GM12865 (cell line): ENCODE results near the gene SHPK.

Experiments
- DNase-seq: peaks from one replicate; pipeline ENCODE4 v3.0.0; 2010; ENCODE audit warnings: low read depth
- H3K4me3 ChIP-seq: 2 replicates; pipeline ENCODE4 v1.5.1; 2011; ENCODE audit warnings: mild to moderate bottlenecking, low read depth, low read length, control low read depth
- TF ChIP-seq, protein P1 (sequence below): IDR thresholded peaks from 2 replicates; pipeline ENCODE4 v1.5.1; 2011; ENCODE audit warnings: low read length, control low read depth, low read depth, inconsistent platforms; ENCODE audit not compliant: insufficient read depth; ENCODE audit errors: missing control alignments

The SHPK gene

DNA sequence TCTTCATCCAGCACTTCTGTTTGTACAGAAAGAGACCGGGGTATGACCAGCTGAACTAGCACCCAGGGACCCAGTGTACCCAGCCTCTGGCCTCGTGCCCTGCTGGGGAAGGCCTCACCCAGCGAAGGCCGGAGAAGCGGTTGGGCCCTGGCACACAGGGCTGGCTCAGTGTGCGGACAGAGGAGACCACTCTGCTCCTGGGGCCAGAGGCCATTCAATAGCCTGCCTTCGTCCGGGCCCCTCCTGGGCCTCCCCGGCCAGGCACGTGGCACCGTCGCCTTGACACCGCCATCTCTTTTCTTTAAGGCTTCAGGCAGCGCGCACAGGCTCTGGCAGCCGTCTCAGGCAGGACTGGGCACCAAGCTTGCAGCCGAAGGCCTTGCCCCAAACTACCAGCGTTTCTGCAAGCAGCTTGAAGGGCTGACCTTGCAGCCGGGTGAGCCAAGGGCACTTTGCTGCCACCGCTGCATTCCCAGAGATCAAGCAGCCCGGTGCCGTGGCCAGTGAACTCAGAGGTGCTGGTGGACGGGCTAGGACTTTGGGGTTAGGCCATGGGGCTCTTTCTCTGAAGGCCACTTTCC, 24.4 kb upstream of the SHPK start:
- TF ChIP-seq, protein P1, sequence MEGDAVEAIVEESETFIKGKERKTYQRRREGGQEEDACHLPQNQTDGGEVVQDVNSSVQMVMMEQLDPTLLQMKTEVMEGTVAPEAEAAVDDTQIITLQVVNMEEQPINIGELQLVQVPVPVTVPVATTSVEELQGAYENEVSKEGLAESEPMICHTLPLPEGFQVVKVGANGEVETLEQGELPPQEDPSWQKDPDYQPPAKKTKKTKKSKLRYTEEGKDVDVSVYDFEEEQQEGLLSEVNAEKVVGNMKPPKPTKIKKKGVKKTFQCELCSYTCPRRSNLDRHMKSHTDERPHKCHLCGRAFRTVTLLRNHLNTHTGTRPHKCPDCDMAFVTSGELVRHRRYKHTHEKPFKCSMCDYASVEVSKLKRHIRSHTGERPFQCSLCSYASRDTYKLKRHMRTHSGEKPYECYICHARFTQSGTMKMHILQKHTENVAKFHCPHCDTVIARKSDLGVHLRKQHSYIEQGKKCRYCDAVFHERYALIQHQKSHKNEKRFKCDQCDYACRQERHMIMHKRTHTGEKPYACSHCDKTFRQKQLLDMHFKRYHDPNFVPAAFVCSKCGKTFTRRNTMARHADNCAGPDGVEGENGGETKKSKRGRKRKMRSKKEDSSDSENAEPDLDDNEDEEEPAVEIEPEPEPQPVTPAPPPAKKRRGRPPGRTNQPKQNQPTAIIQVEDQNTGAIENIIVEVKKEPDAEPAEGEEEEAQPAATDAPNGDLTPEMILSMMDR: no peak
- no peak for DNase-seq
- H3K4me3 ChIP-seq: no peak overlapping the region

DNA sequence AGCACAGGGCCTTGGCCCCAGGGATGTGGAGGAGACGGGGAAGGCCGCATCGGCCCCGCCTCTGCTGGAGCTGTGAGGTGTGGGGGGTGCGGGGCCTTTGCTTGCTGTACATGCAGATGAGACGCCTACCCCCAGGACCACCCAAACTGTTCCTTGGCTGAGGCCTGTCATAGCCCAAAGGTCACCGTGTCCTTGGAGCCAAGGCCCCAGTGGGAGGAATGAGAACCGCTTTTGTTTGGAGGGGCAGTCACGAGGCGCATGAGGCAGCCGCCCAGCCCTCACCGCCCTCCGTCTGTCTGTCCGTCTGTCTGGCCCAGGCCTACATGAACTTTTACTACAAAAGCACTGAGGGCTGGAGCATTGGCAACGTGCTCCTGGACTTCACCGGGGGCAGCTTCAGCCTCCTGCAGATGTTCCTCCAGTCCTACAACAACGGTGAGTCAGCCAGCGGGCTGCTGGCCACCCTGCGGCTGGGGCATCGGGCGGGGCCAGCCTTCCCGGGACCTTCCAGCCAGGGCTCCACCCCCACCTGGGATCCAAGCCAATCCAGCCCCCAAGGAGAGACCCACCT, 23.6 kb upstream of the SHPK start:
- DNase-seq: no peak
- no peak overlapping the region for H3K4me3 ChIP-seq
- TF ChIP-seq, protein P1: no peak

DNA sequence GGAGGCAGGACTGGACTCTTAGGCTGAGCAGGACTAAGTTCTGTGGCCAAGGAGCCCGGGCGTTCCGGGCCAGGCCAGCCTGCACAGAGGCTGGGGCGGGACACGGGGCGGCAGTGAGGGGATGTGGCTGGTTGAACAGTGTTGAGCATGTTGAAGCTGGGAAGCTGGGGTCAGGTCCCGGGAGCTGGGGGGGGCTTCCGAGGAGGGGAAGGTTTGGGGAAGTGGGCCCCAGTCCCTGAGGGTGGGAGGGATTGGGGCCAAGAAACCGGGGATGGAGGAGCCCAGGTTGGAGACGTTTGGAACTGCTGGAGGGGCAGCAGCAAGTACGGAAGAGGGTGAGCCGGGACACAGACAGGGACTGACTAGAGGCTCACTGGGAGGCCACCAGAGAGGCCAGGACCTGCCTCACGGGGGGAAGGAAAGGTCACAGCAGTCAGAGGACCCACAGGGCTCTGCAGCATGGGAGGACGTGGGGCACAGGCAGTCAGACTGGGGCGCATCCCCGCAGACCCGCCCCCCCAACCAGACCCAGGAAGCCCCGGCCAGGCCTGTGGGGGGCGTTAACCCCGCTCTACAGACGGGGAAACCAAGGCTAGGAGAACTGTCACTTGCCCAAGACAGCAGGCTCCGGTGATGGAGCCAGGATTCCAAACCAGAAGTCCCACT, 22.9 kb upstream of the SHPK start:
- DNase-seq: no peak
- TF ChIP-seq, protein P1: no peak
- H3K4me3 ChIP-seq: no peak overlapping the region

DNA sequence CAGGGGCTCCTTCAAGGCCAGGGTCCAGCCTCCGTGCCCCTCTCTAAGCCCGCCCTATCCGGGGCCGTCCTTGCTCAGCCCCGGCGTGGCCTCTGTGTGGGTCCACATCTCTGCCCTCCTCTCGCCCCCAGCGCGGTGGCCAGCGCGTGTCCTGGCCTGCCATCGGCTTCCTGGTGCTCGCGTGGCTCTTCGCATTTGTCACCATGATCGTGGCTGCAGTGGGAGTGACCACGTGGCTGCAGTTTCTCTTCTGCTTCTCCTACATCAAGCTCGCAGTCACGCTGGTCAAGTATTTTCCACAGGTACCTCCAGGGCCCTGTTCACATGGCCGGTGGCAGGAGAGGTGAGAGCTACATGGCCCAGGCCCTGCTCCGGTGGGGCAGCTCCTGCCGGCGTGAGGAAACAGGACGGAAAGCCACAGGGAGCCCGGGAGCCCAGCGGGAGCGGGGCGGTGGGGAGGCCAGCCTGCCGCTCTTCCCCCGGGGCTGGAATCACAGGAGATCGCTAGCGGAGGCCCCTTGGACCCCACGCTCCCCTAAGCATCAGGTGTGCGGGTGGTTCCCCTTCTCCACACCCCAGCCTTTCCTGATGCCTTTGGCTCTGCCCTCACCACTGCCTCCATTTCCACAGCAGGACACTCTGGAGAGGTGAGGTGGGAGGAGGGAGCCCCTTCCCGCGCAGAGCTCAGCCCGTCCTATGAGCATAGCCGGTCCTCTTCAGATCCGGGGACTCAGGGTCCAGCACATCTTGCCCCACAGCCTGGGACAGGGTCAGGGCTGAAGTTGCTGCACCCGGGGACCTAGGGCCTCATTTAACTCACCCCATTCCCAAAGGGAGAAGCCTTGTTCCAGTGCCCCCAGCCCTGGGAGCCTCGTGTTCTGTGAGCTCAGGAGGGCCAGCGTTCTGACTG, 22.1 kb upstream of the SHPK start:
- TF ChIP-seq, protein P1: no peak
- H3K4me3 ChIP-seq: no peak overlapping the region
- no peak for DNase-seq

DNA sequence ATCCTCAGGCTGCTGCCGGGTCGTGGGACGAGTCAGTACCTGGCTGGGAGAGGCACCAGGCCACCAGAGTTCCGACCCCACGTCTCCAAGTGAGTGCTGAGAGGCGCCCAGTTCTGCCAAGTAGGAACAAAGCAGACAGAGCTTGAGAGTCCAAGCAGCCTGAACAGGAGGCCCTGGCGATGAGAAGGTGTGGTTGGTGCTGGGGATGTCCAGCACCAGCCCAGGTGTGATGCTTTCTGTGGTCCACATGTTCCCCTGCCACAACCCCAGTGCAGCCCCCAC, 21.5 kb upstream of the SHPK start:
- no peak overlapping the region for H3K4me3 ChIP-seq
- TF ChIP-seq, protein P1: no peak
- no peak for DNase-seq

DNA sequence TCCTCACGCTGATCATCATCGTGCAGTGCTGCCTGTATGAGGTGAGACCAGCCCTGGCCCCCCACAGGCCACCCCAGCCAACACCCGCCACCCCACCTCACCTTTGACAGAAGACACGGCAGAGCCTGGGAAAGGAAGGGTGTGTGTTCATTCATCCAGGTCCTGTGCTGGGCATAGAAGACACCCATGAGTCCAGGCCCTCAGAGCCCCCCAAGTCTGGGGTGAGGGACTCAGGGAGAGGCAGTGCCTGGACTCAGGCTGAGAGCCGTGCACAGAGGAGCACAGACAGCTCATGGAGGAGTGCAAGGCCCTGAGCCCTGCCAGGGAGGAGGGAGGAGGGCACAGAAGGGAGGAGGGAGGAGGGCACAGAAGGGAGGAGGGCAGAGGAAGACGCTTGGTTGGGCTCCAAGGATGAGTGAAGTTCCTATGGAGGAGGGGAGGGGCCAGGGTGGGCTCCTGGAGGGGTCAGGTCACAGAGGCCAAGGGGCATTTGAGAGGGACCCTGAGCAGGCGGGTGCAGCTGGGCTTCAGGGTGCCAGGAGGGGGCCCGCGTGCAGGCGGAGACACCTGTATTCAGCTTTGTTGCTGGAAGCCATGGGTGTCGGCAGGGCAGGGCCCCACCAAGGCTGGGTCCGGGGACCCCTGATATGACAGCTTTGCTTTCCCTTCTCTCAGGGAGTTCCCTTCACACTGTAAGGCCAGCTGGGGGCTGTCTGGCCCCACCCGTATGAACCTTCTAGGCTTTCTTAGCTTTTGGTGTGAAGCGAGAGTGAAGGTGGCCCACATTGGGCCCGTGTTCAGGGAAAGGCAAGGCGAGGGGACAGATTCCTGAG, 20.9 kb upstream of the SHPK start:
- H3K4me3 ChIP-seq: no peak overlapping the region
- TF ChIP-seq, protein P1: no peak
- DNase-seq: no peak
